ENCODE data around the gene GFRA4. TPM values are rescaled to one million over a fixed set of nuclear protein-coding genes. Genes with fewer than 3 reads are reported as not detected.

Gene GFRA4
- total and polyA plus RNA-seq, 7 donors: not detected

DNA sequence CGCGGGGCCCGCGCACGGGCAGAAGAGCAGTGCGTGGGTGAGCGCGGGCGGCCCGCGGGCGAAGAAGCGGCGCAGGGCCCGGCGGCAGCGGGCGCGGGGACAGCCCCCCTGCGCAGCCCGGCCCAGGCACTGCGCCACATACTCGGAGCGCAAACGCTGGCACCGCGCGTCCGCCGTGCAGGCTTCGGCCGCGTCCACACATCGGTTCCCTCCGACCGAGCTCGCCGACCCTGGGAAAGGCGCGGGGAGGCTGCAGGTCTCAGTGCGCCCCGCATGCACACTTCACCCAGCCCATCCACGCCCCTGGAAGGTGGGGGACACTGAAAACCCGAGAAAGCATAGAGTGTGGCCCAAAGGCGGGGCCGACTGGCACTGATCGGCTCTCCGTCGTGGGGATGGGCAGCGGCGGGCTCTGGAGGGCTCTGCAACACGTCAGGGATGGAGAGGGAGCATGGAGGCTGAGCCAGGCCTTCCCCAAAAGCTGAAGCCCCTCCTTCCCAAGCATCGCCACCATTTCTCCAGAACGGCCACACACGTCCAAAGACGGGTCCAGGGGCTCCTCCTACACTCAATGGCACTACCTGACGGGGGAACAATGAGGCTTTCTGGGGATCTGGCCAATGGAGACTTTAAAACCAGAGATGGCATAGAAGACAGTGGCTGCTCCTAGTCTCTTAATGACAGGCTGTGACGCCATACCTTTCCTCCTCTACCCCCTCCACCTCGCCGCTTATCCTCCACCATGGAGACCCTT, 2.0 kb downstream of the GFRA4 start:
- intact Hi-C loops (cut with DNase I): no loop called here
- H3K27me3 ChIP-seq: peaks cover 13 to 38% (median 25%) of the 10 kb centered on the region in 3 donors
- TF ChIP-seq POLR2AphosphoS5 (IDR thresholded peaks at IDR 0.05) (no peak), POLR2A (IDR thresholded peaks at IDR 0.05) (no peak), EP300 (IDR thresholded peaks at IDR 0.05) (no peak)
- TF ChIP-seq, protein P1, sequence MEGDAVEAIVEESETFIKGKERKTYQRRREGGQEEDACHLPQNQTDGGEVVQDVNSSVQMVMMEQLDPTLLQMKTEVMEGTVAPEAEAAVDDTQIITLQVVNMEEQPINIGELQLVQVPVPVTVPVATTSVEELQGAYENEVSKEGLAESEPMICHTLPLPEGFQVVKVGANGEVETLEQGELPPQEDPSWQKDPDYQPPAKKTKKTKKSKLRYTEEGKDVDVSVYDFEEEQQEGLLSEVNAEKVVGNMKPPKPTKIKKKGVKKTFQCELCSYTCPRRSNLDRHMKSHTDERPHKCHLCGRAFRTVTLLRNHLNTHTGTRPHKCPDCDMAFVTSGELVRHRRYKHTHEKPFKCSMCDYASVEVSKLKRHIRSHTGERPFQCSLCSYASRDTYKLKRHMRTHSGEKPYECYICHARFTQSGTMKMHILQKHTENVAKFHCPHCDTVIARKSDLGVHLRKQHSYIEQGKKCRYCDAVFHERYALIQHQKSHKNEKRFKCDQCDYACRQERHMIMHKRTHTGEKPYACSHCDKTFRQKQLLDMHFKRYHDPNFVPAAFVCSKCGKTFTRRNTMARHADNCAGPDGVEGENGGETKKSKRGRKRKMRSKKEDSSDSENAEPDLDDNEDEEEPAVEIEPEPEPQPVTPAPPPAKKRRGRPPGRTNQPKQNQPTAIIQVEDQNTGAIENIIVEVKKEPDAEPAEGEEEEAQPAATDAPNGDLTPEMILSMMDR (IDR thresholded peaks at IDR 0.05): no peak
- peak; percentile 52 for DNase-seq
- peak overlapping the region in 3 of 4 donors; percentile 16 to 41 (median 36) for H3K4me3 ChIP-seq
- no peaks in the 10 kb centered on the region for H3K9me3 ChIP-seq
- H3K36me3 ChIP-seq: no peaks in the 10 kb centered on the region
- H3K27ac ChIP-seq: no peak overlapping the region
- H3K4me1 ChIP-seq: peaks cover 0 to 17% (median 15%) of the 10 kb centered on the region in 4 donors
- 15 to 17% methylated on average over 60 of the region's 60 CpGs for WGBS, 2 donors

DNA sequence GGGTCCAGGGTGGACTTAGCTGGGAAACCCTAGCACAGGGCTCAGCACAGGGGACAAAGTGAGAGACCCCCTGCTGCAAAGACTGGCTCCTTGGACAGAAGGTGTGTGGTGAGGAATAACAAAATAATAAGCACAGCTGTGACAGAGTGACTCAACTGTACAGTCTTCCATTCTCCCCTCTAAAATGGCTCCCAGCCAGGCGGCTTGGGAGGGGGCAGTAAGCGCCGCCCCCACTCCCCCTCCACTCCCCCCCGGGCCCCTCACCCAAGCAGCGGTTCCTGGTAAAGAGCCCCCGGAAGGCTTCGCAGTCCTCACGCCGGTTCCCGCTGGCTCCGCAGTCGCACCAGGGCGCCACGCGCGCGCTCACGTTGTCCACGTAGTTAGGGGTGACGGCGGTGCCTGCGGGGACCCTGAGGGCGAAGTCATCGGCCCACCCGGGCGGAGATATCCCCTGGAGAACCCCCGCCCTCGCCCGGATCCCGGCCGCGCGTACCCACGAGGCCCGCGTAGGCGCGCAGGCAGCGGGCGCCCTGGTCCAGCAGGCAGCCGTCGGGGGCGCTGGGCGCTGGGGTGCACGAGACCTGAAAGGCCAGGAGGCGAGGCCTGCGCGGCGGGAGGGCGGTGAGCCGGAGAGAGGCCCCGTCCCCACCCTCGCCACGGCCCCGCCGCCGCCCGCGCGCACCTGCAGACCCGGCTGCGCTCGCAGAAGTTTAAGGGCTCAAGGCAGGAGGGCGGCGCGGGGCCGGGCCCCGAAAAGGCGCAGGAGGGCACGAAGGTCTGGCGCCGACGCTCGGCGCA, 2.7 kb downstream of the GFRA4 start:
- Histone ChIP-seq H3K36me3 (no peaks in the 10 kb centered on the region), H3K9me3 (no peaks in the 10 kb centered on the region), H3K27me3 (peaks cover 13 to 38% (median 25%) of the 10 kb centered on the region in 3 donors), H3K4me3 (peak overlapping the region in 3 of 4 donors; percentile 16 to 41 (median 36)), H3K4me1 (peaks cover 0 to 13% (median 12%) of the 10 kb centered on the region in 4 donors), H3K27ac (no peak overlapping the region)
- peak; percentile 48 for DNase-seq
- intact Hi-C loops (cut with DNase I): no loop called here
- 6 to 10% methylated on average over 75 of the region's 75 CpGs for WGBS, 2 donors
- TF ChIP-seq POLR2A (IDR thresholded peaks at IDR 0.05) (no peak), EP300 (IDR thresholded peaks at IDR 0.05) (no peak), POLR2AphosphoS5 (IDR thresholded peaks at IDR 0.05) (no peak)
- TF ChIP-seq, protein P1 (IDR thresholded peaks at IDR 0.05): no peak

DNA sequence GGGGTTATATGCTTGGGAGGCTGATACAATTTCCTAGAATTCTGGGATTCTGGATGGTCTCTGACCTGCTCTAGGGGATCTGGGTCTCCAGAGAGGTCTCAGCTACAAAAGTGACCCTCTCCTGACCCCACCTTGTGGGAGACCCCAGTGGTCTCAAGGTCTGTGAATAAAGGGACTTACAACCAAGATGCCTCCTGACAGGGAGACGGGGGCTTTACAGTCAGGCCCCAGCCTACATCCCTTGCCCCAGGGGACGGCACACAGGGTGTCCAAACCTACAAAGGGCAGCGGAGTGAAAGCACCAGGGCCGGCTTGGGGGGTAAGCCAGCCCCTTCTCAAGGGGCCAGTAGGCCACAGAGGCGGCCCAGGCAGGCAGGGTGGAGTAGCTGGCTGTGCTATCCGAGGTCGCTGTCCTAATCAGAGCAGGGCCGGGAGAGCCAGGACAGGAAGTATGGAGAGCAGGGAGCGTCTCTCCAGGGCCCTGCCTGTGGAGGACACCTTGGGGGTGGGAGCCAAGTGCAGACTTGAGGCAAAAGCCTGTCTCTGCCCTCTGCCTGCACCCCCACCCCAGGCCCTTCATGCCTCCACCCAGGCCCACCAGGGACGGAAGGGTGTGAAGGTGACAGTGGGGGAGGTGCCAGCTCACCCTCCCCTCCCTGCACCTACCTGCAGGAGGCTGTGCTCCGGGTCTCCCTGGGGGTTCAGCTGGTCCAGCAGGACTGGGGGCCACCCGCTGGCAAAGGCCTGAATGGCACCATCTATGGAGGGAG, 3.5 kb downstream of the GFRA4 start:
- DNase-seq: peak; percentile 46
- Histone ChIP-seq H3K27me3 (peaks cover 13 to 38% (median 25%) of the 10 kb centered on the region in 3 donors), H3K4me1 (peaks cover 0 to 13% (median 12%) of the 10 kb centered on the region in 4 donors), H3K9me3 (no peaks in the 10 kb centered on the region), H3K27ac (no peak overlapping the region), H3K4me3 (no peak overlapping the region), H3K36me3 (no peaks in the 10 kb centered on the region)
- TF ChIP-seq, protein P1 (IDR thresholded peaks at IDR 0.05): no peak
- TF ChIP-seq POLR2A (IDR thresholded peaks at IDR 0.05) (no peak), POLR2AphosphoS5 (IDR thresholded peaks at IDR 0.05) (no peak), EP300 (IDR thresholded peaks at IDR 0.05) (no peak)
- WGBS, 2 donors: 64 to 80% methylated on average over 12 of the region's 12 CpGs
- intact Hi-C loops (cut with DNase I): no loop called here

DNA sequence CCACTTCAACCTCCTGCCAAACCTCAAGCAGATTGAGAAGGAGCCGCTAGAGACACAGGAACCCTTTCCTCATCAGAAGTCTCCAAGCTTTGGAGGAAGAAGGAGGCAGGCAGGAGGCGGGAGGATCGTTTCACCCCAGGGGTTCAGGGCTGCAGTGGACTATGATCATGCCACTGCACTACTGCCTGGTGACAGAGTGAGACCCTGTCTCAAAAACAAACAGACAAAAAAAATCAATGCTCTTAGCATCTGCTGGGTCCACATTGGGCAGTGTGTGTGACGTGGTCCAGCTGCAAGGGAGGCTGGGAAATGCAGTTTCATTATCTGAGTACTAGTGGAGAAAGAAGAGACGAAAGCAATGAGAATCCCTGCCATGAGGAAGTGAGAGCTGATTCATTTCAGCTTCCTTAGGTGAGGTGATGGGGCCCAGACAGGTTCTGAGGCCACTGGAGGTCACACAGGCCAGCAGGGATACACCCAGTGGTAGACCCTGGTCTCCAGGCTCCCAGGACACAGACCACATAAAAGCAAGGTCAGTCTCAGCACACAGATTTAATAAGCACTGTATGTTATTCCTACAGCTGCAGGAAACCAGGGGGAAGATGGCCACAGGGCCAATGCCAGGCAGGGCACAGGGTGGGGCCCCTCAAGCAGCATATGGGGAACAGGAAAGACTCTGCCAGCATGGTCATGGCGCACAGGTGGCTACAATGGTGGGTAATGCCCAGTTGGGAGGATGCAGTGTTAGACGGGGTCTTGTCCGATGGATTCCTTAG, 4.3 kb downstream of the GFRA4 start:
- no peaks in the 10 kb centered on the region for H3K9me3 ChIP-seq
- no peak overlapping the region for H3K27ac ChIP-seq
- peaks cover 0 to 20% (median 12%) of the 10 kb centered on the region in 4 donors for H3K4me1 ChIP-seq
- H3K4me3 ChIP-seq: no peak overlapping the region
- no peaks in the 10 kb centered on the region for H3K36me3 ChIP-seq
- intact Hi-C loops (cut with DNase I): no loop called here
- H3K27me3 ChIP-seq: peaks cover 13 to 38% (median 25%) of the 10 kb centered on the region in 3 donors
- TF ChIP-seq EP300 (IDR thresholded peaks at IDR 0.05) (no peak), POLR2AphosphoS5 (IDR thresholded peaks at IDR 0.05) (no peak), POLR2A (IDR thresholded peaks at IDR 0.05) (no peak)
- TF ChIP-seq, protein P1 (IDR thresholded peaks at IDR 0.05): no peak
- 60 to 64% methylated on average over 8 of the region's 8 CpGs for WGBS, 2 donors
- no peak for DNase-seq

Measured in sigmoid colon (tissue), 7 donors.